ENCODE data around the gene TTLL9. TPM values are rescaled to one million over a fixed set of nuclear protein-coding genes. Genes with fewer than 3 reads are reported as not detected.

Gene TTLL9
- total RNA-seq, 4 donors from 2014 or later = 0.17 to 0.34 TPM; not detected in 2

- intact Hi-C loops (cut with DNase I) = no loop called here
- H3K4me3 ChIP-seq = peak overlapping the region in 1 of 4 donors; percentile 31
- H3K36me3 ChIP-seq = no peaks in the 10 kb centered on the region
- peaks cover 23 to 32% (median 26%) of the 10 kb centered on the region in 4 donors for H3K4me1 ChIP-seq
- DNase-seq (ENCODE audit: extremely low spot score) = no peak
- TF ChIP-seq POLR2A (IDR thresholded peaks at IDR 0.05; ENCODE audit: low read depth) = no peak
- no peak for TF ChIP-seq CTCF (IDR thresholded peaks at IDR 0.05)
- TF ChIP-seq EP300 (IDR thresholded peaks at IDR 0.05) = no peak
- no peak for TF ChIP-seq POLR2AphosphoS5 (IDR thresholded peaks at IDR 0.05)
- no peaks in the 10 kb centered on the region for H3K9me3 ChIP-seq
- H3K27me3 ChIP-seq = peaks cover 0 to 1% (median 0%) of the 10 kb centered on the region in 4 donors
- peak overlapping the region in 3 of 4 donors; percentile 19 to 36 (median 30) for H3K27ac ChIP-seq (replicated peaks in 1 of 4)
- 65% methylated on average over 4 of the region's 6 CpGs for WGBS
These were observed 27.1 kb upstream of the TTLL9 start for GRCh38 chr20:31843288-31843687.

- DNase-seq (ENCODE audit: extremely low spot score) = no peak
- intact Hi-C loops (cut with DNase I) = loop anchor here (2.0 kb wide), 1 partner anchor 21 kb away; no protein-coding TSS in a partner anchor
- no peaks in the 10 kb centered on the region for H3K36me3 ChIP-seq
- no peaks in the 10 kb centered on the region for H3K9me3 ChIP-seq
- H3K27me3 ChIP-seq = peaks cover 0 to 7% (median 0%) of the 10 kb centered on the region in 4 donors
- TF ChIP-seq CTCF (IDR thresholded peaks at IDR 0.05) = no peak
- TF ChIP-seq POLR2A (IDR thresholded peaks at IDR 0.05; ENCODE audit: low read depth) = no peak
- no peak for TF ChIP-seq POLR2AphosphoS5 (IDR thresholded peaks at IDR 0.05)
- WGBS = 68% methylated on average over 5 of the region's 5 CpGs
- peak overlapping the region in 2 of 4 donors; percentile 9 to 10 for H3K27ac ChIP-seq (replicated peaks in 1 of 4)
- H3K4me1 ChIP-seq = peaks cover 18 to 26% (median 20%) of the 10 kb centered on the region in 4 donors
- H3K4me3 ChIP-seq = peak overlapping the region; percentile 10 to 43 (median 30)
These were observed 26.6 kb upstream of the TTLL9 start for GRCh38 chr20:31843881-31844280.

- H3K27ac ChIP-seq (replicated peaks in 1 of 4) = peak overlapping the region in 3 of 4 donors; percentile 7 to 60 (median 26)
- intact Hi-C loops (cut with DNase I) = loop anchor here (2.0 kb wide), 1 partner anchor 22 kb away; no protein-coding TSS in a partner anchor
- peaks cover 17 to 25% (median 17%) of the 10 kb centered on the region in 4 donors for H3K4me1 ChIP-seq
- H3K9me3 ChIP-seq = no peaks in the 10 kb centered on the region
- TF ChIP-seq POLR2AphosphoS5 (IDR thresholded peaks at IDR 0.05) (no peak), POLR2A (IDR thresholded peaks at IDR 0.05; ENCODE audit: low read depth) (no peak), EP300 (IDR thresholded peaks at IDR 0.05) (no peak), CTCF (IDR thresholded peaks at IDR 0.05) (no peak)
- peaks cover 0 to 17% (median 3%) of the 10 kb centered on the region in 4 donors for H3K27me3 ChIP-seq
- no peaks in the 10 kb centered on the region for H3K36me3 ChIP-seq
- no peak for DNase-seq (ENCODE audit: extremely low spot score)
- 80% methylated on average over 21 of the region's 28 CpGs for WGBS
- H3K4me3 ChIP-seq = peak overlapping the region; percentile 10 to 43 (median 30)
These were observed 25.6 kb upstream of the TTLL9 start for GRCh38 chr20:31844737-31845299.

- Histone ChIP-seq H3K9me3 (no peaks in the 10 kb centered on the region), H3K27me3 (peaks cover 0 to 22% (median 3%) of the 10 kb centered on the region in 4 donors), H3K4me1 (peaks cover 17 to 25% (median 17%) of the 10 kb centered on the region in 4 donors), H3K27ac (replicated peaks in 1 of 4) (peak within 1 kb of the TSS in 3 of 4 donors; percentile 7 to 60 (median 26)), H3K36me3 (no peaks in the 10 kb centered on the region), H3K4me3 (peak within 1 kb of the TSS; percentile 10 to 43 (median 30))
- no peak for DNase-seq (ENCODE audit: extremely low spot score)
- TF ChIP-seq EP300 (IDR thresholded peaks at IDR 0.05) (no peak), POLR2AphosphoS5 (IDR thresholded peaks at IDR 0.05) (peak; percentile 18 to 48), CTCF (IDR thresholded peaks at IDR 0.05) (no peak), POLR2A (IDR thresholded peaks at IDR 0.05; ENCODE audit: low read depth) (no peak)
- intact Hi-C loops (cut with DNase I) = loop anchor here (2.0 kb wide), 1 partner anchor 23 kb away; no protein-coding TSS in a partner anchor
- 62% methylated on average over 14 of the region's 21 CpGs for WGBS
These were observed 25.1 kb upstream of the TTLL9 start, which contains the start of gene FOXS1 for GRCh38 chr20:31845300-31845863. TSS of gene FOXS1 (minus strand) at chr20:31845604. CDS start at chr20:31845542, 62 bp downstream.
